ENCODE measurements around the gene ATP5PD. TPM values are rescaled to one million over a fixed set of nuclear protein-coding genes. Genes with fewer than 3 reads are reported as not detected.
A peak's percentile ranks its signal among the peaks of the same experiment; 100 is the strongest.

Gene ATP5PD
- total and polyA plus RNA-seq, 2 donors from 2014 or later, result 261 to 916 TPM

GRCh38 chr17:75090871-75091854 is 44.4 kb upstream of the ATP5PD start:
- no peaks in the 10 kb centered on the region for H3K27me3 ChIP-seq (ENCODE audit: control insufficient read depth, insufficient read depth, low read length)
- H3K9ac ChIP-seq (ENCODE audit: low read length in 3 of 3), result peak overlapping the region in 1 of 3 donors; percentile 56
- FAIRE-seq, result no peak
- TF ChIP-seq, protein P1, sequence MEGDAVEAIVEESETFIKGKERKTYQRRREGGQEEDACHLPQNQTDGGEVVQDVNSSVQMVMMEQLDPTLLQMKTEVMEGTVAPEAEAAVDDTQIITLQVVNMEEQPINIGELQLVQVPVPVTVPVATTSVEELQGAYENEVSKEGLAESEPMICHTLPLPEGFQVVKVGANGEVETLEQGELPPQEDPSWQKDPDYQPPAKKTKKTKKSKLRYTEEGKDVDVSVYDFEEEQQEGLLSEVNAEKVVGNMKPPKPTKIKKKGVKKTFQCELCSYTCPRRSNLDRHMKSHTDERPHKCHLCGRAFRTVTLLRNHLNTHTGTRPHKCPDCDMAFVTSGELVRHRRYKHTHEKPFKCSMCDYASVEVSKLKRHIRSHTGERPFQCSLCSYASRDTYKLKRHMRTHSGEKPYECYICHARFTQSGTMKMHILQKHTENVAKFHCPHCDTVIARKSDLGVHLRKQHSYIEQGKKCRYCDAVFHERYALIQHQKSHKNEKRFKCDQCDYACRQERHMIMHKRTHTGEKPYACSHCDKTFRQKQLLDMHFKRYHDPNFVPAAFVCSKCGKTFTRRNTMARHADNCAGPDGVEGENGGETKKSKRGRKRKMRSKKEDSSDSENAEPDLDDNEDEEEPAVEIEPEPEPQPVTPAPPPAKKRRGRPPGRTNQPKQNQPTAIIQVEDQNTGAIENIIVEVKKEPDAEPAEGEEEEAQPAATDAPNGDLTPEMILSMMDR (IDR thresholded peaks at IDR 0.05; ENCODE audit: borderline replicate concordance, extremely low read depth, insufficient read depth), result no peak
- intact Hi-C loops (cut with DNase I), result no loop called here
- H3K9me3 ChIP-seq (ENCODE audit: control insufficient read depth in 2 of 3, insufficient read depth in 1 of 3, low read length in 3 of 3), result no peaks in the 10 kb centered on the region
- no peaks in the 10 kb centered on the region for H3K36me3 ChIP-seq (ENCODE audit: control insufficient read depth in 2 of 3, insufficient read depth in 3 of 3, low read length in 3 of 3)
- peaks cover 3 to 52% (median 19%) of the 10 kb centered on the region in 3 donors for H3K4me1 ChIP-seq (ENCODE audit: control insufficient read depth in 2 of 3, insufficient read depth in 2 of 3, low read depth in 1 of 3, low read length in 3 of 3)
- H3K4me3 ChIP-seq (ENCODE audit: low read length in 3 of 3), result peak overlapping the region; percentile 1 to 32 (median 16)
- peak overlapping the region; percentile 65 to 71 for H3K27ac ChIP-seq (ENCODE audit: low read depth in 2 of 2, low read length in 2 of 2)
- DNase-seq, result peak in 2 of 5 donors; percentile 29 to 82

DNA sequence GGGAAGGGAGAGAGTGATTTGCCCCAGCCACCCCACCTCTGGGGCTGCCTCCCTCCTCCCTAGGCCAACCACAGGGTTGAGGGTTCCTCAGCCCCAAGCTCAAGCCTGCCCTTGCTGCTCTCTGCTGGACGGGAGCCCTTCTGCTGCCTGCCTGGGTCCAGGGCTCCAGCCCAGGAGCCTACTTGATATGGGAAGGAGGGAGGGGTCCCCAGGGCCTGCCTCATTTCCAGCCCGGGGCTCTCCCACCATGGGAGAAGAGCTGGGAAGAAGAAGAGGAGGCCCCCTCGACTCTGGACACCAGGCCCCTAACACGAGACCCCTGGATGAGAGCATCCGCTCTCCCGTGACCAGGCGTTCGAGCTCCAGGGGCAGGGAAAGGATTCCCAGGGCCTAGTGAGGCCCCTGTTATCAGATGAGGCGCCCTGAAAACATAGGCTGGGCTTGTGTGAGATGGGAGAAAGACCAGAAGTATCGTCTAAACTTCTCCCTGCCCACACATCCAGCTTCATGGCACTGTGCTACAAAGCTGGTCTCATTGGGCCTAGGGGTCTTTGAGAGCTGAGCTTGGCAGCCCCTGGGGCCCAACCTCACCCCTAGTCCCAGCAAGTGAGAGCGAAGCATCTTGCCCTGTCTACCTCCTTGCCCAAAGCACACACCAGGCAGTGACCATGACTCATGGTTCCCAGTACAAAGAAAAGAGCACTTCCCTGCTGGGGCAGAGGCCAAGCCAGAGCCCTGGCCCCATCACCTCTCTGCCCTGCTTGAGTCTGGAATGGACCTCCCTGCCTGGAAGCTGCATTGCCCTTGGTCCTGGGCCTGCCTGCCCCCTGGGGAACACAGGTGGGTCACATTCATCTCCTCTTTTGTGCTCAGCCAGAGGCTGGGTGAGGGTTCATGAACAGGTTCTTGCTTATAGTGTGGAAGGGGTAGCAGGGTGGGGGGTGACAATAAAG is 42.0 kb upstream of the ATP5PD start:
- Histone ChIP-seq H3K27me3 (ENCODE audit: control insufficient read depth, insufficient read depth, low read length) (no peaks in the 10 kb centered on the region), H3K36me3 (ENCODE audit: control insufficient read depth in 2 of 3, insufficient read depth in 3 of 3, low read length in 3 of 3) (no peaks in the 10 kb centered on the region), H3K9ac (ENCODE audit: low read length in 3 of 3) (peak overlapping the region; percentile 22 to 89 (median 67)), H3K27ac (ENCODE audit: low read depth in 2 of 2, low read length in 2 of 2) (peak overlapping the region; percentile 89 to 92), H3K4me1 (ENCODE audit: control insufficient read depth in 2 of 3, insufficient read depth in 2 of 3, low read depth in 1 of 3, low read length in 3 of 3) (peaks cover 6 to 54% (median 31%) of the 10 kb centered on the region in 3 donors), H3K9me3 (ENCODE audit: control insufficient read depth in 2 of 3, insufficient read depth in 1 of 3, low read length in 3 of 3) (no peaks in the 10 kb centered on the region), H3K4me3 (ENCODE audit: low read length in 3 of 3) (peak overlapping the region; percentile 51 to 70 (median 67))
- DNase-seq, result peak in 2 of 5 donors; percentile 34 to 66
- FAIRE-seq, result no peak
- intact Hi-C loops (cut with DNase I), result no loop called here
- TF ChIP-seq, protein P1 (IDR thresholded peaks at IDR 0.05; ENCODE audit: borderline replicate concordance, extremely low read depth, insufficient read depth), result no peak

DNA sequence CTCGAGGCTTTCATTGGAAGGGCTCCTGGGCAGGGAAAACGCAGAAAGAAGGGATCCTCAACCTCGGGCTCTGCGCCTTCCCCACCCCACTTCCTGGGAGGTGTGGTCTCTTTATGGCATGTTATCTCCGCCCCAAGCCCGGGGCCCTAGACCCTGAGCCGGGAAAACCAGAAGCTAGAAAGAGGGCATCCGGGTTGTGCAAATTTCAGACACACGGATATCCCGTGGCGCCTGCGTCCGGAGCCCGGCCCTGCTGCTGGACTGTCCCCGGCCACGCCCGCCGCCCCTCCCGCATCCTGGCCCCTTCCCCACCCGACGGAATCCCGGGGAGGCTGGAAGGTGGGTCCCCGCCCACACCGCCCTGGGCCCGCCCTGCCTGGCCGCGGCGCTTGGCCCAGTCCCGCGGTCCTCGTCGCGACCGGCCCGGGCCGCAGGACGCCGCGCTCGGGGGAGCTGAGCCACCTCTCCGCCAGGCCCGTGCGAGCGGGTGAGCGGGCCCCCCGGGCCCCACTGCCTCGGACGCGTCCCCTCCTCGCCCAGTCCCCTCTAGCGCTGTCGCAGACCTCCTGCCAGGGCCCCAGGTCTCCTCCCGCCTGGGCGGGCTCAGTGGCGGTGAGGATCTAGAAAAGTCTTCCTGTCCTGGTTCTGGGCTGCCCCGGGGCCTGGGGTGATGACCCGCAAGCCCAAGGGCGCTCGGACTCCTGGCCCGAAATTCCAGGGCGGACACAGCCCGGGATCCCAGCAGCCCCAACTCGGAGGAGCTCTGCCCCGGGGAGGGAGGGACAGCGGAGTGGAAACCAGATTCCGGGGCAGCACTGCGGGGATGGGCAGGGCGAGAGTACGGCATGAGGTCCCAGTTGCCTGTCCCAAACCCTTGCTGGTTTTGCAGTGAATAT is 41.0 kb upstream of the ATP5PD start, which contains the start of gene SLC16A5:
Gene SLC16A5, plus strand, starts transcription at position 397 of the 896 bp plus-strand sequence. CDS start 5,683 bp downstream, outside the sequence.
- no peaks in the 10 kb centered on the region for H3K27me3 ChIP-seq (ENCODE audit: control insufficient read depth, insufficient read depth, low read length)
- no peaks in the 10 kb centered on the region for H3K9me3 ChIP-seq (ENCODE audit: control insufficient read depth in 2 of 3, insufficient read depth in 1 of 3, low read length in 3 of 3)
- no peaks in the 10 kb centered on the region for H3K36me3 ChIP-seq (ENCODE audit: control insufficient read depth in 2 of 3, insufficient read depth in 3 of 3, low read length in 3 of 3)
- intact Hi-C loops (cut with DNase I), result no loop called here
- peak within 1 kb of the TSS; percentile 22 to 89 (median 67) for H3K9ac ChIP-seq (ENCODE audit: low read length in 3 of 3)
- FAIRE-seq, result no peak
- DNase-seq, result peak; percentile 91 to 97 (median 93)
- TF ChIP-seq, protein P1 (IDR thresholded peaks at IDR 0.05; ENCODE audit: borderline replicate concordance, extremely low read depth, insufficient read depth), result no peak
- H3K4me1 ChIP-seq (ENCODE audit: control insufficient read depth in 2 of 3, insufficient read depth in 2 of 3, low read depth in 1 of 3, low read length in 3 of 3), result peaks cover 7 to 47% (median 32%) of the 10 kb centered on the region in 3 donors
- H3K4me3 ChIP-seq (ENCODE audit: low read length in 3 of 3), result peak within 1 kb of the TSS; percentile 58 to 70 (median 67)
- peak within 1 kb of the TSS; percentile 89 to 92 for H3K27ac ChIP-seq (ENCODE audit: low read depth in 2 of 2, low read length in 2 of 2)

All from kidney (tissue), 14 donors.